GM19238 (cell line): Measurements from ENCODE around the gene SORT1.
"Not testable (repeated sequence)": the region's sequence is repeated elsewhere in the genome, so short reads cannot be mapped to it uniquely, and the experiment has no call there.

Experiments
- DNase-seq: peaks from one replicate; pipeline ENCODE4 v3.0.0; 2011; ENCODE audit warnings: low spot score; ENCODE audit not compliant: insufficient read length

SORT1 gene

DNA sequence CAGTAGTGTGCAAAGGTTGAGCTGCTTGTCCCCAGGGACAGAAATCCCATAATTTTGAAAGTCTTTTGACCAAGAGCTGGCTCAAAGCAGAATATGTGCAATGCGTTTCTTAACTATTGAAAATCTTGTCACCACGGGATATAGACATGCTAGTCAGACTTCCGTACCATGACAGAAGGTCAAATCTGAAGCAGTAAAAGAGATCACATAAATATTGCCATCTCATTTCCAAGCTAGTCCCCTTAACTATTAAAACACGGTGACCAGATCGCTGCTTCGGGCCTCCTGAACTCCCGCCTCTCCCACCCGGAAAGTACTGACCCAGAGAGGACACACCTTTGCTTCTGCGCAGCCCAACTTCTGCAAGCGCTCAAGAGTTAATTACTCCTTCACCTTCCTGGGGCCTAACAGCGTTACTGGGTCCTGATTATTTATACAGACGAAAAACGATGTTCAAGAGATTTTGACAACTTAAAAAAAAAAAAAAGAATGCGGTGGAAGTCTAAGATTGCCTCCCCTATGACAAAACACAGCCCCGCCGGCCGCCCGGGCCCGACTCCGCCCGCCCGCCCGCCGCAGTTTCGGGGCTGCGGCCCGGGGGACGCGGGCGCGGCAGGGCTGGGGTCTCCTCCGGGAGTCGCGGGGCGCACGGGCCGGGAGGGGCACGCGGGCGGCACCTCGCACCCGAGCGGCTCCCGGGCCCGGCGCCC is 692 bp downstream of the SORT1 start:
- no peak for DNase-seq

DNA sequence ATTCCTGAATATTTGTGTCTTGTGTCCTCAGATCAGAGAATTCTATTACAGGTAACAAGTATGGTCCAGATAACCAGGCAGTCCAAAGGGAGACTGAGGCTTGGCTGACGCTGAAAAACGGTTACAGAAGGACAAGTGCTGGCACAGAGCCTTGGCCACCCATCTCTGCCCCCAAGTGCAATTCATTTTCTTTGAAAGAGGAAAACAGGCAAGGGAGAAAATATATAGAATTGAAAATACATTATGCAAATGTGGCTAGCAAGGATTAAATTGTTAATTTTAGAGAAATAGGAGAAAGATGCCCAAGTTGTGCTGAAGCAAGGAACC is 1.2 kb downstream of the SORT1 start:
- no peak for DNase-seq

DNA sequence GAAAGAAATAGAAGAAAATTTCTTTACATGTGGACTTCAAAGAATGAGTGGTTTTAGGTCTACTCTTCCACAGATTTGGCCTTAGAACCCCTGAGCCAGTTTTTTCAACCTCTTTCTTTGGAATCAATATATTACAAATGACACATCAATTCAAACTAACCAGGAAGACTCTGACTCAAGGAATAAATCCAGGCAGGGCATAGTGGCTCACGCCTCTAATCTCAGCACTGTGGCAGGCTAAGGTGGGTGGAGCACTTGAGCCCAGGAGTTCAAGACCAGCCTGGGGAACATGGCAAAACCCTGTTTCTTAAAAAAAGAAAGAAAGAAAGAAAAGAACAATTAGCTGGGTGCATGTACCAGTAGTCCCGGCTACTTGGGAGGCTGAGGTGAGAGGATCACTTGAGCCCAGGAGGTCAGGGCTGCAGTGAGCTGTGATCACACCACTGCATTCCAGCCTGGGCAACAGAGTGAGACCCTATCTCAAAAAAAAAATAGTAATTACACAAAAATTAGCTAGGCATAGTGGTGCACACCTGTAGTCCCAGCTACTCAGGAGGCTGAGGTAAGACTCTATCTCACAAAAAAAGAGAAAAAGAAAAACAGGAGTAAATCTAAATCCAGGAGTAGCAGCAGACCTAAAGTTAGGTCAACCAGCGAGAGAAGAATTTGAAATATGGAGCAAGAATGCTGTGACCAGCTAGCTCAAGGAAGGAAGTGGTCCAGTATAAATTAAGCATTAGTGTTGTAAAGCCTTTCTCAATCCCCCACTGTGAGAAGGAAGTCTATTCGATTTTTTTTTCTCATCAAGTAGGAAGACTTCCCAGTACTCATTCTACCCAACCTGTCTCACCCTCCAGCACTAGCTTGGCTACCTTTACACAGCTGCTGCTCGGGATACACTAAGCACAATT is 1.9 kb downstream of the SORT1 start:
- no peak for DNase-seq

DNA sequence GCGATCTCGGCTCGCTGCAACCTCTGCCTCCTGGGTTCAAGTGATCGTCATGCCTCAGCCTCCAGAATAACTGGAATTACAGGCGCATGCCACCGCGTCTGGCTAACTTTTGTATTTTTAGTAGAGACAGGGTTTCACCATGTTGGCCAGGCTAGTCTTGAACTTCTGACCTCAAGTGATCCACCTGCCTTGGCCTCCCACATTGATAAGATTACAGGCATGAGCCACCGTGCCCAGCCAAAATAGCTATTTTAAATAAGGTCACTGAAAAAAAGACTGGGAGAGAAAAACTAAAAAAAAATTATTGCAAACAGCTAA is 2.5 kb downstream of the SORT1 start:
- not testable (repeated sequence) for DNase-seq

DNA sequence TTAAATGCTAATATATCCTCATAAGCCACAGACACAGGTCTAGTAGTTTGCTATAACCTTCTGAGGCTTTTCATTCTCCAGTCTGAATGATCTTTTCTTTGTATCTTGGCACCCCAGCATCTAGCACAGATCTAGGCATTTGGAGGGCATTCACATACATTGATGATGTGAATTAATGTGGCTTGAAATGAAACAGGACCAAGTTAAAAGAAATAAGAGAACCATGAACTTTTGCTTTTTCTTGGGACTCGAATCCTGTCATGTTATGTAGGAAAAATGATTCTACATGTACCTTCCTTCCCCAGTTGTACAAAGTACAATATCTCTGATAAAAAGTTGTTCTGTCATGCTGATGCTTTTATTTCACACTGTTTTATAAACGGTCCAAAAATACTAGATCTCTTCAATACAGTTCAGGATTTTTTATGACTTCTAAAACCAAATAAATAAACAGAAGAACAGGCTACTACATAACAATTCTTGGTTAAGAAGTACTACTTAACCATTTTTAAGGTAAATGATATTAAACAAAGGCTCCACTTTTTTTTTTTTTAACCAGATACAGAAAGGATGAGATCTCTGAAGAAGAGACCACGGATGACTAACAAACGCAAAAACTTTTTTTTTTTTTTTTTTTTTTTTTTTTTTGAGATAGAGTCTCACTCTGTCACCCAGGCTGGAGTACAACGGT is 3.0 kb downstream of the SORT1 start:
- no peak for DNase-seq

DNA sequence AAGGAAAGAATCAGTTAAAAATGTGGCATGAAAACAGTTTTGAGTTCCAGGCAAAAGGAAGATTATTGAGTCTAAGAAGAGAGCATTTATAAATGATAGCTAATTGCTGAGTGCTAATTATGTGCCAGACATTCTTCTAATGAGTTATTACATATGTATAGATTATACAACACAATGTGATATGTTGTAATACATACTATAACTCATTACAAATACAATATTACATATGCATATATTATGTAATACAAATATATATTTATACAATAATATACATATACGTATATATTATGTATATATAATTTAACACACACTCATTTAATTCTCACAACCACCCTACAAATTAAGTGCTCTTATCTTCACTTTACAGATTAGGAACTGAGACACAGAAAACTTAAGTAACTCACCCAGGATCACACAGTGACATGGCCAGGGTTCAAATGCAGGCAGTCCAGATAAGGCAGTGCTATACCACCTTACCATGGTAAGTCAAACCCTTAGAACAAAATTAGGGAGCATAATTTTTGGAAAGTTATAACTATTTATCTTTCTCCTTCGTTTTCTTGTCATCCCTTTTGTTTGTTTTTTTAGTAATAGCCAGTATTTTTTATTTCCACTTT is 4.0 kb downstream of the SORT1 start:
- DNase-seq = no peak

DNA sequence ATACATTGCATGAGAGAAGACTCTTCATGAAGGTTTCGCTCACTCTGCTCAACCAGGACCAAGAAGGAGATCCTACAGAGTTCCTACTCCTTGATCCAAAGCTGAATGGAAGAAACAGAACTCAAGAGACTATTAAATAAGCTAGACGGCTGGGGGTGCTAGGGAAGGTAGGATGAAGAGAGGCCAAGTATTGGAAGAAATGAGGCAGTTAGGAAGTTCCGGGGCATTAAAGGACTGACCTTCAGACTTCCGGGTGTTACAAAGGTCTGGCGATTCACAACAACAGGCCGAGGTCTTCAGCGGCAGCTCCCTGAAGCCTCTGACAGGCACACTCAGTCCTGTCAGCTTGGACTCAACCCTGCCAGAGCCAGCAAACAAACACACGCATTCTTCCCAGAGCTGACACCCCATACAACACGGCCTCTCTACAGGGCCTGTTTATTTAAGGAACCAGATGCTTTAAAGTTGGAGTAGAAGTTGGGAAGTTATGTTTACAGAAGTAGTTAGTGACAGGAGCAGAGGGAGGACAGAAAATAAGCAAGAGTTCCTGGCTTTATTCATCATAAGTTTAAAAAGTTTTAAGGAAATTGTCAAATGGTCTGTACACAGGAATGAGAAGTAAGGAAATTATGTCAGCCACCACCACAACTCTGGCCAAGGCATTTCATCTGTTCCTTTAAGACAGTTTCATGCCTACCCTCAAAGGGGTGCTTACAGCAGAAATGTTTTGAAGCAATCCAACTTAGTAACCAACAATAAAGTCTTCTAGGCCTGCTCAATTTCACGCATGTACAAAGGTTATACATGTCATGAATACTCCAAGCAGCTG is 4.7 kb downstream of the SORT1 start:
- DNase-seq = no peak

DNA sequence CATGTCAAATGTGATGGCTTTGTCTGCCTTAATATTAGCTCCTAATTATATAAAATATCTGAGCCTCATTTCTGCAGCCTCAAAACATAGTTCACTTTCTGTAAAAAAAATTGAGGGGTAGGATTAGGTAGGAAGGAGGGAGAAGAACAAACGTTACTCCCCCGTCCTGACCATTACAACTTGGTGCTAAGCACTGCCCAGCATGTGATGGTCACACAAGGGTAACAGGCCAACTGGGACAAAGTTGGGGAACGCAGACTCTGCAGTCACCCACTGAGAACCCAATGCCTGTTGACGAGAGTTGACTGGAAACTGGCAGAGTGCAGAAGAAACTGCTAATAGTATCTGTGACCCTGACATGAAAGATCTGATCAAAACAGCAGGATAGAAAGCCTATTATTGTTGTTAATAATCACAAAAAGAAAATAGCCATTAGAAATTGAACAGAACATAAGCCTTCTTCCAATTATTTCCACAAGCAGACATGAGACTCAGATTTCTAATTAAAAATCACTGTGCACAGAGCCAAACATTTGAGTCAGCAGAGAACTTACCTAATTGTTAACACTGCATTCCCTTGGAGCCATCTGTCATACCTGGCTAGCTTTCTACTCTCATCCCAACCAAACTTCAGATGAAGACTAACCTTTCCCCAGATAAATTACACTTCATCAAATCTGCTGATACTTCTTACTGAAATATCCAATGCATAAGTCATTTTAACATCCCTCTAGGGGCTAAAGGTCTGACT is 5.5 kb downstream of the SORT1 start:
- no peak for DNase-seq

DNA sequence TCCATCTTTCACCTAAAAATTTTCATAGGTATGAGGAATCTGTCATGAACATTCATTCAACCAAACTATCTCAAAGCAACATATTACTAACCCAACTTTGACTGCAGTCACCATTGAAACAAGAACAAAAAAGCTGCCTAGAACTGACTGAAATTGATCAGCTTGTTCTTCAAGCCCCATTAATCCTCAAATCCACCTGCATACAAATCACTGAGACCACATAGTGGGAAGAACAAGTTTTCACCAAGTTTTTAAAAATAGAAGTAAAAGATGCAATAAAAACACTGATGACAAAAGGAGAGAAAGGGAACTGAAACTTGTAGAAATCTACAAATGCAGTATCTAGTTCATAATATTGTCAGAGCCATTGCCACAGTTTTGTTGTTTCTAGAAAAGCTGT is 6.1 kb downstream of the SORT1 start:
- peak; percentile 11 for DNase-seq

DNA sequence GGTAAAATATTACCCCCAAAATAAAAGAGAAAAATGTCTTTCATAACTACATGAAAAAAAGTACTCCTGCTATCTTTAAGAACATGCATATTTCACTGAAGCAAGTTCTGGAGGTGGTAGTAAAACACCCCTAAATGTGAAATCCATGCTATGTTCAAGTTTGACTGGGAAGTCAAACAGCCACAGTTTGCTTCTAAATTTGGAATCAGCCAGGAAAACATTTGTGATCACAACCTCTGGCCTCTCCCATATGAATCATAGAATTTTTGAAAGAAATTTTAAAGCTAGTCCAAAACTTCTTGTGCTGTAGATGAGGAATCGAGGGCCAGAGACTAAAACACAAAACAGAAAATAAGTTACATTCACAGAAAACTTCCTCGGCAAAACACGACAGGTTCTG is 6.6 kb downstream of the SORT1 start:
- no peak for DNase-seq

DNA sequence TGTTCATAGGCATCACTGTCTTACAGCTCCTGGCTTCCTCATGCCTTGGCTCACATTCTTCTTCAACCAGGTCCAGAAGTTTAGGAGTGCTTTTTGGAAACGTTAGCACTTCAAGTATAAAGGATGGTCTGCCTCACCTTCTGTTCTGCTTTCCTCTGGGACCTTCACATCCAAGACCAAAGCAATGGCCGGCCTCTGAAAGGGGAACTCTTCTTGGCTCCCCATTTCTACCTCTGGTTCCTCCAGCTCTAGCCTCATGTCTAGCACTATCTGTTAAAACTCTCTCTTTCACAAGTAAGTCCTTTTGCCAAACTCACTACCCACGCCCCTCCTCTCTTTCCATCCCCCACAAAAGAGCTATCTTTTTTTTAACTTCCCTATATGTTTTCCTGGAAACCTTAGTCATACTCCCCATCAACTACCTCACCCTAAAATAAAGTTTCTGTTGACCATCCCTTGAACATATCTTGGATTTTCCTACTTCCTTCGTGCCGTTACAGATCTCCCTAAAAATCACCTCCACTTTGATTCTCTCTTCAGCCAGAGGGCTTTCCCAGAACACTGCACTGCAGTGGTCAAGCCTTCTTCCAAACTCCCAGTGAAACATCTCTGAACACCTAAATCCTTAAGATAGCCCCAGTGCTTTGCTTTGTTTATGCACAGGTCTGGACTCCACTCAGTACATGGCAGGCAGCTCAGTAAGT is 7.9 kb downstream of the SORT1 start:
- DNase-seq = no peak

DNA sequence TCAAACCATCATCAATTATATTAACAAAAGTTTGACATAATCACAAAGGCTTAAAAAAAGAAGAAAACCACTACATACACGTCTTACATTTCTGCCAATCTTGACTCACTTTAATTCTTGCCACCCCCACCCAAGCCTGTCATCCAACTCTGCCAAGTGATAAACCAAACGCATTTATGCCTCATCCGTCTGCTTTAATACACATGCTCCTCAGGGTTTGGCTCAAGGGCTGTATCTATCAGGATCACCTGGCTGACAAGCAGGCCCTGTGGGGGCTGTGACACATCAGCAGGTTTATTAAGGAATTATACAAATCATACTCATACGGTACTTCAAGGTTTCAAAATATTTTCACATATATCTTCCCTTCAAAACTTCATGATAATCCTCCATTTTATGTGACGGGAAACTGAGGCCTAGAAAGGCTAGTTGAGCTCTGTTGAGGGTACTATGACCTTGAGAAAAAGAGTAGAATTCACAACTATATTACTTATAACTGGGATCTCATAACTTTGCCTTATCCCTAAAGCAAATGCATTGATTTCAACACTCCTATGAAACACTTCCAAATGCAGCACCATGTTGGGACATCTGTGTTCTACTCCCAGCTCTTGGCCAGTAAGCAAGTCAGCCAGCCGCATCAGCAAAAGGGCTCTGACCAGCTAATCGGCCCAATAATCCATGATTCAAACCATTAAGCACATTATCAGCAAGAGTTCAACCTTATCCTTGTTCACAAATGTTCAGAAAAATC is 8.7 kb downstream of the SORT1 start:
- no peak for DNase-seq

DNA sequence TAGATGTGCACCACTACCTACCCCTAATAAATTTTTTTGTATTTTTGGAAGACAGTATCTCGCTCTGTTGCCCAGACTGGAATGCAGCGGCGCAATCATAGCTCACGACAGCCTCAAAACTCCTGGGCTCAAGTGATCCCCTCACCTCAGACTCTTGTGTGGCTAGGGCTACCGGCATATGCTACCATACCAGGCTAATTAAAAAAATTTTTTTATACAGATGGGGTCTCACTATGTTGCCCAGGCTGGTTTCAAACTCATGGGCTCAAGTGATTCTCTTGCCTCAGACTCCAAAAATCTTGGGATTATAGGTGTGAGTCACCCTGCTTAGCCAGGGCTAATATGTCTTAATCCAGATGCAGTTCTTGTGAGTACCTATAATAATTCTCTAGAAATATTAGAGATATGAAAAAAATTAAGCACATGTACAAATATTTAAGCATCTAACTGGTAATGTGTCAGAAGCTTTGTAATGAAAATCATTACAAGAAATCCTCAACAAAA is 9.5 kb downstream of the SORT1 start:
- DNase-seq = no peak

DNA sequence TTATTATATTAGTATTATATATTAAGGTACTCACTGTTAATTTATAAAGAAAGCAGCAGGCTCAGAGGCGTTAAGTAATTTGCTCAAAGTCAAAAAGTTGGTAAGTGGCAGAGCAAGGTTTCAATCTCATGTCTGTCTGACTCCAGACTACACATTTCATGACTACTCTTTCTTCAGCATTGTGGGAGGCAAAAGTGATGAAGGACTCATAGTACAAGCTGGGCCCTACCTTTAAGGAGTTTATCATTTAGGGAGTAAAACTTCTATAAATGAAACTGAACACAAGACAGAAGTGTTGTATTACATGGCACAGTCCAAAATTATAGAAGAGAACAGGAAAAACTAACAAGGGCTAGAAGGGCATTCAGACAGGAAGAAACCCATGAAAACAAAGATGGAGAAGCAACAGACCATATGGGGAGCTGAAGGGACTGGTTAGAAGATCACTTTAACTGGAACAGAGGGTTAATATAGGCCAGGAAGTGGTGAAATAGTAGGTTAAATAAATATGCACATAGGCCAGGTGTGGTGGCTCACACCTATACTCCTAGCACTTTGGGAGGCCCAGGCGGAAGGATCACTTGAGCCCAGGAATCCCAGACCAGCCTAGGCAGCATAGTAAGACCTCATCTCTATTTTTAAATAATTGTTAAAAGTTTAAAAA is 11.5 kb downstream of the SORT1 start:
- no peak for DNase-seq

DNA sequence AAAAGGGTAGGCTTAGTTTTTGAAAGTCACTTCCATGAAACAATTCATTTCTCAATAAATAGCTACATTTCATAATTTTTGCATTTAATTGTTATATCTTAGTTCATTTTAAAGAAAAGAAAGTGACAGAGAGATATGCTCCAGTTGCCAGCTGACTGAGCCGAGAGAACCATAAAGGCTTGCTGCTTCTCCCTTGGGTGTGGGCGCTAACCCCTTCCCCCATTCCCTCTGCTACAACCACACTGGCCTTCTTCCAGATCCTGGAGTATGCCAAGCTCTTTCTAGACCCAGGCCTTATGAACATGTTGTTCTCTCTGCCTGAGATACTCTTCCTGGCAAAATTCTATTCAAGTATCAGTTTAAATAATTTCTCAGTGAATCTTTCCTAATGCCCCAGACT is 12.3 kb downstream of the SORT1 start:
- DNase-seq = no peak

DNA sequence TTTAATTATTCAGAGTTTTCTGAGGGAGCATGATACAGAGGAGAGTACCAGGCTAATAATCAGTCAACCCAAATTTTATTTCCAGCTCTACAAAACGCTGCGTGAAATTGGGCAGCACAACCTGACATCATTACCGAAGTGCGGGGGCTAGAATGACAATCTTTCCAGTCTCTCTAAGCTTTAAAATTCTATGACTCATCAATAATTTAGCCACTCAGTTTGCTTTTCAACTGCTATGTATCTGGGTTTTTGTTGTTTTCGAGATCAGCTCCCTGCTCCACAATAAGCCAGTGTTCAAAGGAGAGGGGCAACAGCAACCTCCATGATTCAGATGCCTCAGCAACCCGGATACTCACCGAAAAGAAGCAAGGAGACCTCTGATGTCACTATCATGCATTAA is 13.9 kb downstream of the SORT1 start:
- no peak for DNase-seq

DNA sequence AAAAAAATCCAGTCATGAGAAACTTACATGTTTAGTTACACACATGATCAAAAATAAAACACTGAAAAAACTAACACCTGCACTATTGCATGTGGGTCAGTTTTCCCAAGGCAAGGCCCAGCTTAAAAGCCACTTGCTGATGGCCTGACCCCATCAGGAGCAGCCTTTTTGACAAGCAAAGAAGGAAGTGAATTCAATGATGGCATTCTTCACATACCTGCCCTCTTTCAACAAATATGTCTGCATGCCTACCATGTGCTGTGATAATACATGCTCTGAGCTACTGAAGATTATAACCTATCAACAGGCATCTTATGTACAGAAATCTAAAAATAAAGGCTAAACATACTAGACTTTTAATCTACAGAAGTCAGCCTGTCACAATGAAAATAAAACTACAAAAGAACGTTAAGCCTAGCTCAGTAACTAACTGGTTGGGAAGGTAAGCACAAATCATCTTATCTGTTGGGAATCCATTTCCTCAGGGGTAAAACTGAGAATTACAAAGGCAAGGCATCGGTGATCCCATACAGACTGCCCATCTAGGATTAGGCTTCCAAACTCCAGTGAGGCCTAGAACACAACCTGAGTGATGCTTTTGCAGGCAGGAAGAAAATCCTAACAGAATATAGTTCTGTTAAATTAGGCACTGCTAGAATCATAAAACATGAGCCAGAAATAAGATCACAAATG is 14.5 kb downstream of the SORT1 start:
- no peak for DNase-seq

DNA sequence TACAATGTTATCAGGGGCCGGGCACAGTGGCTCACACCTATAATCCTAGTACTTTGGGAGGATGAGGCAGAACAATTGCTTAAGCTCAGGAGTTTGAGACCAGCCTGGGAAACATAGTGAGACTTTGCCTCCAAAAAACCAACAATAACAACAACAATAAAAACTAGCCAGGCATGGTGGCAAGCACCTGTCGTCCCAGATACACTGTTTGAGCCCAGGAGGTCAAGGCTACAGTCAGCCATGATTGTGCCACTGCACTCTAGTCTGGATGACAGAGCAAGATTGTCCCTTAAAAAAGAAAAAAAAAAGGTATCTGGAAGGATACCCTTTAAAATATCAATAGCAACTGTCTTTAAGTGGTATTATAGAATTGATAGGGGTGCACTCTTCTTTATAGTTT is 16.1 kb downstream of the SORT1 start:
- no peak for DNase-seq
